Heart right ventricle (tissue), 16 donors: Measurements from ENCODE around the gene DNAH8. TPM values are rescaled to one million over a fixed set of nuclear protein-coding genes. Genes with fewer than 3 reads are reported as not detected.

ENCODE experiments used
- ATAC-seq, 8 donors: fragments of 200-7000 bp; cut with Tn5 transposase; one replicate each; pipeline ENCODE4 v1.9.1; 2020; ENCODE audit warnings: mild to moderate bottlenecking in 8 of 8, moderate library complexity in 8 of 8, moderate number of reproducible peaks in 1 of 8
- DNase-seq, 2 donors: peaks; one replicate each; pipeline ENCODE4 v3.0.0-alpha.2; 2020
- H3K27ac ChIP-seq, 10 donors: fragments of 200-600 bp; sonication (generic) in 2 of 10; one replicate each; pipeline versions ENCODE4 v1.5.0 to v1.8.0; 2020 to 2022; ENCODE audit warnings: mild to moderate bottlenecking in 3 of 10
- H3K27me3 ChIP-seq, 7 donors: fragments of 200-600 bp; one replicate each; pipeline ENCODE4 v1.8.0; 2021 to 2022; ENCODE audit warnings: mild to moderate bottlenecking in 2 of 7
- H3K36me3 ChIP-seq, 9 donors: fragments of 200-600 bp; sonication (generic) in 1 of 9; one replicate each; pipeline versions ENCODE4 v1.5.0 to v1.8.0; 2020 to 2022; ENCODE audit warnings: mild to moderate bottlenecking in 2 of 9
- H3K4me1 ChIP-seq, 9 donors: fragments of 200-600 bp; sonication (generic) in 1 of 9; one replicate each; pipeline versions ENCODE4 v1.5.0 to v1.8.0; 2020 to 2022; ENCODE audit warnings: mild to moderate bottlenecking in 4 of 9
- H3K4me3 ChIP-seq, 10 donors: fragments of 200-600 bp; sonication (generic) in 2 of 10; one replicate each; pipeline versions ENCODE4 v1.5.0 to v1.8.0; 2020 to 2022; ENCODE audit warnings: mild to moderate bottlenecking in 7 of 10, moderate library complexity in 2 of 10
- H3K9me3 ChIP-seq, 11 donors: fragments of 200-600 bp in 10 of 11; sonication (generic) in 2 of 11; one replicate each; pipeline versions ENCODE4 v1.5.0 to v1.8.0; 2013 to 2022; ENCODE audit warnings: mild to moderate bottlenecking in 2 of 11, control low read depth in 1 of 11, moderate library complexity in 1 of 11
- CTCF ChIP-seq, 9 donors: fragments of 200-600 bp; sonication (generic) in 2 of 9; IDR thresholded peaks; one replicate each; pipeline versions ENCODE4 v1.5.0 to v1.8.0; 2021 to 2022; ENCODE audit warnings: antibody characterized with exemption in 9 of 9, mild to moderate bottlenecking in 5 of 9, moderate library complexity in 1 of 9
- WGBS, 2 donors: extraction: QIAGEN DNeasy Blood & Tissue Kit; methylation state at CpG; one replicate each; pipeline ENCODE4 v1.1.7; 2013; ENCODE audit warnings: inconsistent platforms in 1 of 2; 5-methylcytosine and 5-hydroxymethylcytosine counted together
- intact Hi-C, 10 donors: fragments of 100-400 bp; cut with DNase I; formaldehyde crosslinking; loops; one replicate each; pipeline versions ENCODE4 v1.11.1 to v1.14.2; 2022
- polyA plus RNA-seq, 2 donors: library from polyadenylated mRNA; stranded (reverse); fragments of 200-250 nt; gene quantifications; one replicate each; pipeline ENCODE4 v1.2.3, GENCODE V29; 2013
- total RNA-seq, 10 donors: library from RNA; stranded (reverse); fragmentation: NEBNext Ultra II Directional in 3 of 10; extraction: Animal tissue kit (Norgen Biotek cat#: 25700) in 3 of 10; gene quantifications; one replicate each; pipeline versions ENCODE4 v1.2.1 to v1.2.4, GENCODE V29; 2021 to 2023
- donor health status: Arrhythmogenic right ventricular cardiomyopathy.
- donor health status: ischemic (EF 13 %, LVEDD 7.1; RV severe dilation, severe dysfunction).
- donor health status: healthy with polysubstance abuse.
- donor health status: DM: no; HTN: yes; CAD: no.
- donor health status: DM: no; HTN: no; CAD: no.
- donor health status: ischemic (EF 25% LVEDD 6.9; RV normal size, moderate dysfunction).
- donor health status: ischemic (EF 25% LVEDD 5.7; RV mildly dilated, moderate dysfunction).
- donor health status: healthy.
- donor health status: DM: yes; HTN: yes; CAD: no.
- donor health status: Ischemic cardiomyopathy.
- donor health status: ischemic (EF 35%, LVEDD 5.7; RV mildly dilated, moderate dysfunction).
- donor health status: nonischemic (EF 11% LVEDD 7.7; RV severe dilation, severe dysfunction).
- donor health status: DM: yes; HTN: yes; CAD: no.
- donor health status: PGD.
- donor health status: ischemic (EF 29% LVEDD 5.4; RV normal size, mild dysfunction).
- donor health status: nonischemic (EF 23%, LVEDD 6.1; RV moderate dilation, normal function).

Gene DNAH8
- total and polyA plus RNA-seq, 12 donors = 0.02 to 0.09 (median 0.03) TPM; not detected in 8

- no peak overlapping the region for H3K27ac ChIP-seq
- H3K4me3 ChIP-seq = no peak overlapping the region
- ATAC-seq = no peak
- H3K36me3 ChIP-seq = no peaks in the 10 kb centered on the region
- TF ChIP-seq CTCF (IDR thresholded peaks at IDR 0.05) = no peak
- no peak for DNase-seq
- intact Hi-C loops = no loop called here
- WGBS, 2 donors = 94 to 95% methylated on average over 3 of the region's 3 CpGs
- no peaks in the 10 kb centered on the region for H3K4me1 ChIP-seq
- peaks cover 0 to 36% (median 13%) of the 10 kb centered on the region in 7 donors for H3K27me3 ChIP-seq
- no peaks in the 10 kb centered on the region for H3K9me3 ChIP-seq
Observed at GRCh38 chr6:38901802-38902522, 186.9 kb downstream of the DNAH8 start.

GRCh38 chr6:38906582-38906981 is 191.5 kb downstream of the DNAH8 start:
- no peak overlapping the region for H3K27ac ChIP-seq
- H3K36me3 ChIP-seq = no peaks in the 10 kb centered on the region
- H3K4me1 ChIP-seq = no peaks in the 10 kb centered on the region
- WGBS, 2 donors = 79 to 81% methylated on average over 4 of the region's 4 CpGs
- no peak for DNase-seq
- intact Hi-C loops = no loop called here
- TF ChIP-seq CTCF (IDR thresholded peaks at IDR 0.05) = no peak
- no peak for ATAC-seq
- peaks cover 0 to 19% (median 9%) of the 10 kb centered on the region in 7 donors for H3K27me3 ChIP-seq
- no peak overlapping the region for H3K4me3 ChIP-seq
- no peaks in the 10 kb centered on the region for H3K9me3 ChIP-seq

- H3K36me3 ChIP-seq = no peaks in the 10 kb centered on the region
- H3K4me3 ChIP-seq = no peak overlapping the region
- H3K9me3 ChIP-seq = no peaks in the 10 kb centered on the region
- DNase-seq (no peak), ATAC-seq (no peak)
- H3K27ac ChIP-seq = no peak overlapping the region
- H3K27me3 ChIP-seq = peaks cover 0 to 15% (median 7%) of the 10 kb centered on the region in 7 donors
- TF ChIP-seq CTCF (IDR thresholded peaks at IDR 0.05) = no peak
- no peaks in the 10 kb centered on the region for H3K4me1 ChIP-seq
- intact Hi-C loops = no loop called here
Observed at GRCh38 chr6:38907264-38907663, 192.2 kb downstream of the DNAH8 start.

- Histone ChIP-seq H3K9me3 (no peaks in the 10 kb centered on the region), H3K27me3 (peaks cover 0 to 9% (median 0%) of the 10 kb centered on the region in 7 donors), H3K4me1 (no peaks in the 10 kb centered on the region), H3K36me3 (no peaks in the 10 kb centered on the region), H3K27ac (no peak overlapping the region), H3K4me3 (no peak overlapping the region)
- ATAC-seq = no peak
- intact Hi-C loops = no loop called here
- WGBS, 2 donors = 59 to 66% methylated on average over 6 of the region's 6 CpGs
- no peak for DNase-seq
- TF ChIP-seq CTCF (IDR thresholded peaks at IDR 0.05) = no peak
Observed at GRCh38 chr6:38909015-38909730, 194.1 kb downstream of the DNAH8 start.
